PFSK-1 (cell line): Measurements from ENCODE around the gene NANP.

Source experiments
- FOXP2 ChIP-seq: optimal IDR thresholded peaks from 2 replicates; pipeline ENCODE3; 2011; ENCODE audit warnings: borderline replicate concordance, control low read depth, inconsistent platforms; ENCODE audit not compliant: insufficient read depth; ENCODE audit errors: extremely low read length, extremely low read depth
- POLR2AphosphoS5 ChIP-seq: IDR thresholded peaks from 2 replicates; pipeline ENCODE4 v1.6.1; 2012; ENCODE audit warnings: low read depth, mild to moderate bottlenecking, control low read depth, low read length, moderate library complexity
- SIN3A ChIP-seq: IDR thresholded peaks from 2 replicates; pipeline ENCODE4 v1.6.1; 2012; ENCODE audit warnings: mild to moderate bottlenecking, low read length, moderate library complexity, borderline replicate concordance; ENCODE audit not compliant: insufficient read depth
- TAF1 ChIP-seq: IDR thresholded peaks from 2 replicates; pipeline ENCODE4 v1.6.1; 2012; ENCODE audit warnings: low read length, control low read depth, borderline replicate concordance; ENCODE audit not compliant: insufficient read depth
- TF ChIP-seq, protein P1 (sequence below), 2 experiments: IDR thresholded peaks; 2 replicates each; pipeline versions ENCODE4 v1.6.1 to v1.8.0; 2011 to 2012; ENCODE audit warnings: low read depth in 2 of 2, low read length in 2 of 2, control low read depth in 1 of 2, inconsistent platforms in 1 of 2, mild to moderate bottlenecking in 1 of 2, moderate library complexity in 1 of 2; ENCODE audit not compliant: insufficient read depth in 1 of 2

NANP gene

DNA sequence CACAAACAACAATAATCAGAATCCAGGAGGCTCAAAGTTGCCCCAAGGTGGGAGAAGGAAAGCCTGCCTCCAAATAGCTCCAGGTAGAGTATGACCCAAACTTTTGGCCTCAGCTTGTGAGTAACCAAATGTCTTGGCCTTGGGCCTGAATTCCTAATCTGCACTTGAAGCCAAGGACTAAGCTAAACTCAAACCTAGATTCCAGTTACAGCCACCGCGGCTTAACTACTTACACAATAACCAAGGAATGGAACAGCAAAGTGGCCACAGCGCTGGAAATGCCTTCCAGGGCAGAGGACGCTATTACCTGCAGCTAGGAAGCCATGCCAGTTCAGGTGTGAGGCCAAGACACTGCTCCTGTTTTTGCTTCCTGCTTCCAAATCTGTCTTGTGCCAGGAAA is 43.1 kb downstream of the NANP start:
- TF ChIP-seq, protein P1, sequence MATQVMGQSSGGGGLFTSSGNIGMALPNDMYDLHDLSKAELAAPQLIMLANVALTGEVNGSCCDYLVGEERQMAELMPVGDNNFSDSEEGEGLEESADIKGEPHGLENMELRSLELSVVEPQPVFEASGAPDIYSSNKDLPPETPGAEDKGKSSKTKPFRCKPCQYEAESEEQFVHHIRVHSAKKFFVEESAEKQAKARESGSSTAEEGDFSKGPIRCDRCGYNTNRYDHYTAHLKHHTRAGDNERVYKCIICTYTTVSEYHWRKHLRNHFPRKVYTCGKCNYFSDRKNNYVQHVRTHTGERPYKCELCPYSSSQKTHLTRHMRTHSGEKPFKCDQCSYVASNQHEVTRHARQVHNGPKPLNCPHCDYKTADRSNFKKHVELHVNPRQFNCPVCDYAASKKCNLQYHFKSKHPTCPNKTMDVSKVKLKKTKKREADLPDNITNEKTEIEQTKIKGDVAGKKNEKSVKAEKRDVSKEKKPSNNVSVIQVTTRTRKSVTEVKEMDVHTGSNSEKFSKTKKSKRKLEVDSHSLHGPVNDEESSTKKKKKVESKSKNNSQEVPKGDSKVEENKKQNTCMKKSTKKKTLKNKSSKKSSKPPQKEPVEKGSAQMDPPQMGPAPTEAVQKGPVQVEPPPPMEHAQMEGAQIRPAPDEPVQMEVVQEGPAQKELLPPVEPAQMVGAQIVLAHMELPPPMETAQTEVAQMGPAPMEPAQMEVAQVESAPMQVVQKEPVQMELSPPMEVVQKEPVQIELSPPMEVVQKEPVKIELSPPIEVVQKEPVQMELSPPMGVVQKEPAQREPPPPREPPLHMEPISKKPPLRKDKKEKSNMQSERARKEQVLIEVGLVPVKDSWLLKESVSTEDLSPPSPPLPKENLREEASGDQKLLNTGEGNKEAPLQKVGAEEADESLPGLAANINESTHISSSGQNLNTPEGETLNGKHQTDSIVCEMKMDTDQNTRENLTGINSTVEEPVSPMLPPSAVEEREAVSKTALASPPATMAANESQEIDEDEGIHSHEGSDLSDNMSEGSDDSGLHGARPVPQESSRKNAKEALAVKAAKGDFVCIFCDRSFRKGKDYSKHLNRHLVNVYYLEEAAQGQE (IDR thresholded peaks at IDR 0.05; ENCODE audit: insufficient read depth in 1 of 2, low read depth in 2 of 2, low read length in 2 of 2), result no peak
- no peak for TF ChIP-seq POLR2AphosphoS5
- no peak for TF ChIP-seq FOXP2
- no peak for TF ChIP-seq TAF1
- no peak for TF ChIP-seq SIN3A

DNA sequence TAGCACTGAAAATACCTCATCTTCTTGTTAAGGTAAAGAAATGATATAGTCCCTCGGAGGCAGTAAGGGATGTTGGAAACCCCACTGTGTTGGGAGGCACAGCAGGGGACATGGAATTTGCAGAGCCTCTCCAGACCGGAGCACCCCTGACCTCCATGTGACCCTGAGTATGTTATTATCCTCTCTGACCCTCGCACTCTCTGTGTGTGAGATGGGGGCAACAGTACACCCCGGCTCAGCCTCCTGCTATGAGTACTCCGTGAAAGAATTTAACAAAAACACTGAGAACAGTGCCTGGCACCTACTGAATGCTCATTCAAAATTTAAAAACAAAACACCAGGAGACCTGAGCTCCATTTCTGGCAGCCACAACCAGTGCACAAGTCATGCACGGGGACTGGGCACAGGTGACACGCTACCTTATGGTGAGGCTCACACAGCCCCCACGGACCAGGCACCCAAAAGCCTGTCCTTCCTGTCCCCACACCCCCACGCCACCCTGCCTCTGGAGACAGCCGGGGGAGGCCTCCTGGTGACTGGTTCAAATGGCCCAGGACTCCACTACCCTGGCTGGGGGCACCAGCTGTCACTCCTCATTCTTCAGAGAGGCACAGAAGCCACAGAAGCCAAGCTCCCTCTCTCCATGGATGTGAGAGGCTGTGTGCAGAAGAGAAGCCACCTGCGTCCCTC is 44.6 kb downstream of the NANP start:
- TF ChIP-seq FOXP2 (no peak), SIN3A (no peak), TAF1 (no peak), POLR2AphosphoS5 (no peak)
- TF ChIP-seq, protein P1 (IDR thresholded peaks at IDR 0.05; ENCODE audit: insufficient read depth in 1 of 2, low read depth in 2 of 2, low read length in 2 of 2), result no peak

DNA sequence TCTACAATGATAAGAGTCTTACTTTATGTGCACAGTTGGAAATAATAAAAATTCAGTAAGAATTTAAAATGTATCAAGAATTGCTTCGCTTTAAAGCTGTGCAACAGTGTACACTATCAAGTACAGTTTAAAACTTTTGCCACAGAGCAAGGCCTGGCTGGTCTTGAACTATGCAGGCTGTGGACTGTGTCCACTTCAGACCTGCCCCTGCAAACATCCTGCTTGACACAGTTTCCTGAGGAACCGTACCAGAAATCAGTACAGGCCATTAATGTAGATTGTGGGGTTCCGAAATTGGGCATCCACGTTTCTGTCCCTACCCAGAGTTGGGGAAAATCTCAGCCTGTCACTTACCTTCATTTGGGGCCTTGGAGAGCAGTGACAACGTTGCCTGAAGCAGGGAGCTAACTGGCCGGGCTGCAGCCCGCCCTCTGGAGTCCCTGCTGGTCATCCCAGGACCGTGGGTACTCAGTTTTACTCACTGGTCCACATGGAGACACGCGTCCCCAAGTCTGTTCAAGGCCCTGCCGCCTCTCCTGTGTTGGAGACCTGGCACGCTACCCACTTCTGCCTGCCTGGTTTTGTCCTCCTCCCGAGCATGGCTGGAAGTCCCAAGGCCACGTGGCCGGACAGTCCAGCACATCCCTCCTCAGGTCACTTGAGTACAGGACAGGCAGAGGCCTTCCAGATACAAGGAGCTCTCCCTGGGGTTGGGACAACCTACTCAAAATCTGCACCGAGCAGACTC is 46.9 kb downstream of the NANP start:
- TF ChIP-seq POLR2AphosphoS5, result no peak
- no peak for TF ChIP-seq TAF1
- TF ChIP-seq, protein P1 (IDR thresholded peaks at IDR 0.05; ENCODE audit: insufficient read depth in 1 of 2, low read depth in 2 of 2, low read length in 2 of 2), result no peak
- TF ChIP-seq SIN3A, result no peak
- TF ChIP-seq FOXP2, result no peak

DNA sequence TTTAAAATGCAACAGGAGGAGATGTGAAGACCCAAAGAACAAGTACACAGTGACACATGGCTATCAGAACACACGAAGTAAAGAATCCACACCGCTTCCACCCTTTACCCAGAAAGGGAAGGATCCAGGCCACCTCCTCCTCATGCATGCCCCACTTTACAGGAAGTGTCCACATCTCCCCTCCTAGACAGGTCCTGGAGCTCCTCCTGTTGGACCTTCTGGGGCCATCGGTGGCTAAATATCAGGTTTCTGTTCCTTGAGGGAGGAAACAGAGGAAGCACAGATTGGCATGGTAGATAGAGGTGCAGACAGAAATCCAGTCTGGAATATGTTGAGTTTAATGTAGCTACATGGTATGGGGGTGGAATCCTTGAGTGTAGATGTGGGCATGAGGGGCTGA is 49.4 kb downstream of the NANP start:
- TF ChIP-seq FOXP2 (no peak), POLR2AphosphoS5 (no peak), TAF1 (no peak), SIN3A (no peak)
- TF ChIP-seq, protein P1 (IDR thresholded peaks at IDR 0.05; ENCODE audit: insufficient read depth in 1 of 2, low read depth in 2 of 2, low read length in 2 of 2), result no peak
